Progenitor cell of endocrine pancreas (in vitro differentiated cells): ENCODE data around the gene COL23A1. TPM values are rescaled to one million over a fixed set of nuclear protein-coding genes. Genes with fewer than 3 reads are reported as not detected.

Experiments
- DNase-seq: peaks from one replicate; pipeline ENCODE4 v3.0.0; 2021; ENCODE audit warnings: low spot score; ENCODE audit not compliant: unreplicated experiment
- H3K27ac Mint-ChIP-seq: 2 replicates; pipeline ENCODE4 v1.8.0; 2021; ENCODE audit warnings: mild to moderate bottlenecking, moderate library complexity, mixed read lengths
- H3K27me3 Mint-ChIP-seq: 2 replicates; pipeline ENCODE4 v1.8.0; 2021; ENCODE audit warnings: mixed read lengths
- H3K36me3 Mint-ChIP-seq: 2 replicates; pipeline ENCODE4 v1.8.0; 2022; ENCODE audit warnings: mixed read lengths; ENCODE audit not compliant: insufficient read depth
- H3K4me1 Mint-ChIP-seq: 2 replicates; pipeline ENCODE4 v1.8.0; 2021; ENCODE audit warnings: low read depth, mixed read lengths
- H3K4me3 Mint-ChIP-seq: 2 replicates; pipeline ENCODE4 v1.8.0; 2021; ENCODE audit warnings: low read depth, mild to moderate bottlenecking, moderate library complexity, mixed read lengths
- H3K9me3 Mint-ChIP-seq: 2 replicates; pipeline ENCODE4 v1.8.0; 2021; ENCODE audit warnings: low read depth, mixed read lengths
- total RNA-seq: library from RNA; stranded (reverse); gene quantifications from 2 replicates; pipeline ENCODE4 v1.2.1, GENCODE V29; 2021
- TF ChIP-seq, protein P1 (sequence below): fragments of 200-600 bp; sonication (generic); IDR thresholded peaks from one replicate; pipeline ENCODE4 v1.5.0; 2021; ENCODE audit warnings: antibody characterized with exemption, mild to moderate bottlenecking; ENCODE audit not compliant: unreplicated experiment

The COL23A1 gene
- total RNA-seq, 1 donor from 2014 or later = 0.36 TPM

DNA sequence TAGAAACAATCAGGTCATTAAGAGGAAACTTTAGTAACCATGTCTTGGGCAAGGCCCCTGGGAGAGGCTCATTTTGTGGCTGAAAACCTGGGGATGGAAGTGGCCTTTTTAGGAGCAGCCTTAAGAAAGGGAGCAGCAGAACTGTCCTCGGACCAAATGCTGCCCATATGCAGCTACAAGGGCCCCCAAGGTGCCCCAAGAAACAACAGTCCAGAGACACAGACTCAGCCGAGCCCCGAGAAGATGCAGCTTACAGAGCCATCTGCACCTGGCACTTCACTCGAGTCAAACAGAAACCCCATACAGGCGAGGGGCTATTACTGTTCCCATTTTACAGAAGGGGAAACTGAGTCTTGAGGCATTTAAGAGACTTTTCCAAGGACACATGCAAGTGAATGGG lies 58.0 kb downstream of the COL23A1 start:
- no peak for DNase-seq
- Mint-ChIP-seq H3K9me3 (no peaks in the 10 kb centered on the region), H3K4me3 (no peak overlapping the region), H3K4me1 (no peaks in the 10 kb centered on the region), H3K27ac (no peak overlapping the region), H3K36me3 (no peaks in the 10 kb centered on the region), H3K27me3 (peaks cover 5% of the 10 kb centered on the region)
- TF ChIP-seq, protein P1, sequence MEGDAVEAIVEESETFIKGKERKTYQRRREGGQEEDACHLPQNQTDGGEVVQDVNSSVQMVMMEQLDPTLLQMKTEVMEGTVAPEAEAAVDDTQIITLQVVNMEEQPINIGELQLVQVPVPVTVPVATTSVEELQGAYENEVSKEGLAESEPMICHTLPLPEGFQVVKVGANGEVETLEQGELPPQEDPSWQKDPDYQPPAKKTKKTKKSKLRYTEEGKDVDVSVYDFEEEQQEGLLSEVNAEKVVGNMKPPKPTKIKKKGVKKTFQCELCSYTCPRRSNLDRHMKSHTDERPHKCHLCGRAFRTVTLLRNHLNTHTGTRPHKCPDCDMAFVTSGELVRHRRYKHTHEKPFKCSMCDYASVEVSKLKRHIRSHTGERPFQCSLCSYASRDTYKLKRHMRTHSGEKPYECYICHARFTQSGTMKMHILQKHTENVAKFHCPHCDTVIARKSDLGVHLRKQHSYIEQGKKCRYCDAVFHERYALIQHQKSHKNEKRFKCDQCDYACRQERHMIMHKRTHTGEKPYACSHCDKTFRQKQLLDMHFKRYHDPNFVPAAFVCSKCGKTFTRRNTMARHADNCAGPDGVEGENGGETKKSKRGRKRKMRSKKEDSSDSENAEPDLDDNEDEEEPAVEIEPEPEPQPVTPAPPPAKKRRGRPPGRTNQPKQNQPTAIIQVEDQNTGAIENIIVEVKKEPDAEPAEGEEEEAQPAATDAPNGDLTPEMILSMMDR = no peak

DNA sequence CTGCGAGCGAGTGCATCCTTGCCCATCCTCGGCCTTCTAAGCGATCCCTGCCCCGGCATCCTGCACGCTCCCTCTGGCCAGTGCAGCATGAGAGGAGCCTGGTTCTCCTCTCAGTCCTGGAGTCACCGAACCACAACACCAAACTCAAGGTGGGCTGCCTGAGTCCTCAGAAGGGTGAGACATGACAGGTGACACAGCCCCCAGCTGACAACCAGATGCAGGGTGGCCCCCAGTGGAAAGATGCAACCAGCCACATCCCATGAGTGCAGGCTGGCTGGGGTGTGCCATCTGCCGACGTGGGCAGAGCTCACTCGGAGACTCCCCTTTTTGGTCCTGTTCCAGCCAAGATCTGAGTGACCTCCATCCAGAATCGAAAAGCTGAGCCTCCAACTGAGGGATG lies 58.4 kb downstream of the COL23A1 start:
- Mint-ChIP-seq H3K4me3 (no peak overlapping the region), H3K36me3 (no peaks in the 10 kb centered on the region), H3K27ac (no peak overlapping the region), H3K4me1 (no peaks in the 10 kb centered on the region), H3K9me3 (no peaks in the 10 kb centered on the region), H3K27me3 (peaks cover 5% of the 10 kb centered on the region)
- TF ChIP-seq, protein P1 = no peak
- no peak for DNase-seq

DNA sequence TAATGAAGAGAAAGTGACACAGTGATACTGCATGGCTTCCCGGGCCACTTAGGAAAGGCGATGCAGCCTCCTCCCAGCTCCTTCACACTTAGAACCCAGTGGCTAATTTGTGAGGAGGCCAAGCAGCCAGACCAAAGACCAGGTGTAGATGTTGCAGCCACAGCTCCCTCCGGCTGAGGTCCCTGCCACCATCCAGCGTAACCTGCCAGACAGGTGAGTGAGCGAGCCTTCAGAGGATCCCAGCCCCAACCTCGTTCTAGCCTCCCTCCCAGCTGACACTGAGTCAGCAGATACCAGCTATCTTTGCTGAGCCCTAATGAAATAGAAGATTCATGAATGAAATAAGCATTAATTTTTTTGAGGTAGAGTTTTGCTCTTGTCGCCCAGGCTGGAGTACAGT lies 59.7 kb downstream of the COL23A1 start:
- TF ChIP-seq, protein P1 = no peak
- no peaks in the 10 kb centered on the region for H3K4me1 Mint-ChIP-seq
- DNase-seq = no peak
- H3K27ac Mint-ChIP-seq = no peak overlapping the region
- H3K27me3 Mint-ChIP-seq = peaks cover 5% of the 10 kb centered on the region
- no peaks in the 10 kb centered on the region for H3K9me3 Mint-ChIP-seq
- H3K4me3 Mint-ChIP-seq = no peak overlapping the region
- H3K36me3 Mint-ChIP-seq = no peaks in the 10 kb centered on the region

DNA sequence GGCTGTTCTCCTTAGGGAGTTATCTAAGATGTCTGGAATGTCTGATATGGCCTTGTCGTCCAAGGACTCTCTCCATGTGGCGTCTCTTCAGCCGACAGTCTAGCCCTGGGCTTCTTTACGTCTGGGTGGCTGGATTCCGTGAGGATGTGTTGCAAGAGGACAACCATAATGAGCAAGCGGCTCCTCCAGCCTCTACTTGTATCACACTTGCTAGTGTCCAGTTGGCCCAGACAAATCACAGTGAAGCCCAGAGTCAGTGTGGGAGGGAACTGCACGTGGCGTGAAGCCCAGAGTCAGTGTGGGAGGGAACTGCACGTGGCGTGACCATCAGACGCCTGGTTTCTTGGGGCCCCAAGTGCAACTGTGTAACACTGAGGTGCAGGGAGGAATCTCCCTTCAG lies 61.1 kb downstream of the COL23A1 start:
- Mint-ChIP-seq H3K4me1 (no peaks in the 10 kb centered on the region), H3K4me3 (no peak overlapping the region), H3K36me3 (no peaks in the 10 kb centered on the region), H3K9me3 (no peaks in the 10 kb centered on the region), H3K27ac (no peak overlapping the region), H3K27me3 (peaks cover 5% of the 10 kb centered on the region)
- TF ChIP-seq, protein P1 = no peak
- DNase-seq = no peak

DNA sequence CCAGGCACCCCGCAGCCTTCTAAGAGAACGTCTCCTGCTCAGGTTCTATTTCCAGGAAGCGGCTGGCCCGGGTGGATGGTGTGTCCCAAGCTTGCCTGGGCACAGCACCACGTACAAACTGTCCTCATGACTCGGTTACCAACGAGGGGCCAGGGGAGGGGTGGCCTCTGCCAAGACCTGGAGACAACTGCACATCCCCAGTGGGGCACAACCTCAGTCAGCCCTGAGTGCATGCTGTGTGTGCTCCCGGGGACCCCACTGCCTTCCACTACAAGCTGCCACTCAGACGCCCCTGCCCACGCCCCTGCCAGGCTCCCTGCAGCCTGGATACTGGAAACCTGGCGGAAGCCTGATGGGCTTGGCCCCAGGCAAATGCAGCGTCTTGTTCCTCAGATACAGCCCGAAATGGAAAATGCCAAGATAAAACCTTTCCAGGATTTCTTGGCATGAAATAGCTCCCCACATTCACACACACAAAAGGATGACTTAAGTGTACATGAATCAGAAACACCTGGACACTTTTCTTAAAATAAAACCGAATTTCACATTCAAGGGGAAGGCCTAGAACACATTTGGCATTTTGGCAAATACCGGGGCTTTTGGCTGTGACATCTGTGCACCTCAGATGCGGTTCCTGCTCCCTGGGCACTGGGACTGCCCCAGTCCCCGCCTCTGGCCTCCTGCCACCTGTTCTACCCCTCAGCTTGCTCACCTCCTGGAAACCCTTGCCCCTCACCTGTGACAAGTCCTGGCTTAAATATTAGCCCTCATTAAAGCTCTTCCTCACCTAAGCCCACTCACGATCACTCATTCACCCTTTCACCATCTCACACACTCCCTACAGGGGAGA lies 62.5 kb downstream of the COL23A1 start:
- Mint-ChIP-seq H3K9me3 (no peaks in the 10 kb centered on the region), H3K4me3 (no peak overlapping the region), H3K4me1 (no peaks in the 10 kb centered on the region), H3K27me3 (peaks cover 5% of the 10 kb centered on the region), H3K27ac (no peak overlapping the region), H3K36me3 (no peaks in the 10 kb centered on the region)
- DNase-seq = no peak
- TF ChIP-seq, protein P1 = no peak
